Measurements from ENCODE around the gene SLC5A10.
"Not testable (repeated sequence)": the region's sequence is repeated elsewhere in the genome, so short reads cannot be mapped to it uniquely, and the experiment has no call there.

GRCh38 chr17:19062718-19063325 lies 110.9 kb downstream of the SLC5A10 start:
- not testable (repeated sequence) for TF ChIP-seq CTCF (IDR thresholded peaks at IDR 0.05); ZFX (IDR thresholded peaks at IDR 0.05; ENCODE audit: borderline replicate concordance)
